Activated gamma-delta T cell (primary cell): ENCODE measurements around the gene RBP5.

ENCODE experiments used
- DNase-seq: peaks from one replicate; lab custom pipeline; 2025; lab: John Stamatoyannopoulos, UW

RBP5 gene

GRCh38 chr12:7101047-7101693 lies 27.5 kb downstream of the RBP5 start:
- no peak for DNase-seq

- no peak for DNase-seq
Observed at GRCh38 chr12:7100239-7100638, 28.4 kb downstream of the RBP5 start.

- no peak for DNase-seq
Observed at GRCh38 chr12:7099290-7099996, 29.2 kb downstream of the RBP5 start.

GRCh38 chr12:7096979-7097378 lies 31.7 kb downstream of the RBP5 start:
- DNase-seq: no peak

- DNase-seq: no peak
Observed at GRCh38 chr12:7096006-7096932, 32.4 kb downstream of the RBP5 start.

- no peak for DNase-seq
Observed at GRCh38 chr12:7093892-7094291, 34.8 kb downstream of the RBP5 start.

GRCh38 chr12:7093486-7093885 lies 35.2 kb downstream of the RBP5 start:
- DNase-seq: no peak

GRCh38 chr12:7092986-7093460 lies 35.7 kb downstream of the RBP5 start:
- DNase-seq: no peak

GRCh38 chr12:7092229-7092985 lies 36.3 kb downstream of the RBP5 start, which contains the start of gene C1R:
C1R (minus strand) TSS chr12:7092445; CDS start chr12:7092388, 57 bp downstream.
- no peak for DNase-seq

- no peak for DNase-seq
Observed at GRCh38 chr12:7091660-7092228, 36.9 kb downstream of the RBP5 start.

- DNase-seq: no peak
Observed at GRCh38 chr12:7091171-7091570, 37.5 kb downstream of the RBP5 start.

- DNase-seq: no peak
Observed at GRCh38 chr12:7090222-7090998, 38.3 kb downstream of the RBP5 start.

GRCh38 chr12:7089196-7089871 lies 39.4 kb downstream of the RBP5 start:
- no peak for DNase-seq

GRCh38 chr12:7083125-7083524 lies 45.6 kb downstream of the RBP5 start:
- no peak for DNase-seq

GRCh38 chr12:7081037-7081436 lies 47.7 kb downstream of the RBP5 start:
- DNase-seq: no peak

GRCh38 chr12:7079826-7080125 lies 48.9 kb downstream of the RBP5 start:
- no peak for DNase-seq

- DNase-seq: no peak
Observed at GRCh38 chr12:7078163-7078562, 50.5 kb downstream of the RBP5 start.

- DNase-seq: no peak
Observed at GRCh38 chr12:7076493-7076892, 52.2 kb downstream of the RBP5 start.

- DNase-seq: no peak
Observed at GRCh38 chr12:7075939-7076338, 52.8 kb downstream of the RBP5 start.

- DNase-seq: no peak
Observed at GRCh38 chr12:7075518-7075917, 53.2 kb downstream of the RBP5 start.
